NCI-H748 (cell line): Measurements from ENCODE around the gene CPEB1.
"Not testable (repeated sequence)": the region's sequence is repeated elsewhere in the genome, so short reads cannot be mapped to it uniquely, and the experiment has no call there.

Experiments
- DNase-seq: peaks from one replicate; lab custom pipeline; 2025; ENCODE audit not compliant: unreplicated experiment; lab: John Stamatoyannopoulos, UW

CPEB1 gene

DNA sequence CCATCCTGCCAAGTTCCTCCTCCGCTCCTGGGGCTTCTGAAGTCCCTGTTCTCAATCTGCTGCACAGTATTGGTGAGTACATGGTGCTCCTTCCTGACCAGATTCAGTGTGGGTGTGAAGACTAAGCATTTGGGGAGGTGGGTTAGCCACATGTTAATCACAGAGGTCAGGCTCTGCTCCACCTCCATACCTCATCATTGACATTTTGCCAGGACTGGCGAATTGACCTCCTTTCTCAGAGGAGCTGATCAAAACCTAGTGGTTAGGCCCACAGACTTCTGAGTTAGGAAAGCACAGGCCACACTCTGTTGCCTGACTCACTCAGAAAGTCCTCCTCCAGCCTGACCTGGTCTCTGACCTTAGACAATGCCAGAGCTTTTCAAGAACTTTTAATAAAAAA, 98.5 kb downstream of the CPEB1 start:
- no peak for DNase-seq

DNA sequence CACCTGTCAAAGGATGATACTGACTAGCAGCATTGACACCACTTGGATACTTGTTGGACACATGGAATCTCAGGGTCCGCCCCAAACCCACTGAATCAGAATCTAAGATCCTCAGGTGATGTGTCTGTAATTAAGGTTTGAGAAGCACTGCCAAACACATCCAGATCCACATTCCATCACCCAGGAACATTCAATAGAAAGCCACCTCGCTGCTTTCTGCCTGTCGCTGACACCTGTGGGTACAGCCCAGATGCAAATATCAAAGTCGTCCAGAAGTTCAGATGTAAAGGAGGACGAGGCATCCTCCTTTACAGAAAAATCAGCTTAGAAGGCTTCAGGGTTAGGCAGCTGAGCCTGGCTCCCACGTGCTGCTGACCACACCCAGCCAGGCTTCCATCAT, 101.7 kb downstream of the CPEB1 start:
- no peak for DNase-seq

DNA sequence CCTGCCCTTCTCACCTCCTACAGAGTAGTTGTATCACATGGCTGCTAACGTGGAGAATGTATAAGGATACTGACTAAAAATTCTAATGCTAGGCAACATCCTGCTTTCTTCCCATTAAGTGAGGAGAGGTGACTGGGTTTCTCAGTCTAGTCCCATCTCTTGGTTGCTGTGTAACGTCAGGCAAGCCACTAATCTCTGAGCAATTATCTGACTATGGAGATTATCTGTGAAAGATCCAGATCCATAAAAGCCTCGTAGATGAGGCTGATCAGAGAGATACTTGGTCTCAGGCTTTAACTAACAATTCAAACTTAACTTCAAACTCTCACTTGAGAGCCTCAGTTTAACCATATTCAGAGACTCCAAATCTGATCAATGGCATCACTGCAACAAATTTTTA, 102.2 kb downstream of the CPEB1 start:
- no peak for DNase-seq

DNA sequence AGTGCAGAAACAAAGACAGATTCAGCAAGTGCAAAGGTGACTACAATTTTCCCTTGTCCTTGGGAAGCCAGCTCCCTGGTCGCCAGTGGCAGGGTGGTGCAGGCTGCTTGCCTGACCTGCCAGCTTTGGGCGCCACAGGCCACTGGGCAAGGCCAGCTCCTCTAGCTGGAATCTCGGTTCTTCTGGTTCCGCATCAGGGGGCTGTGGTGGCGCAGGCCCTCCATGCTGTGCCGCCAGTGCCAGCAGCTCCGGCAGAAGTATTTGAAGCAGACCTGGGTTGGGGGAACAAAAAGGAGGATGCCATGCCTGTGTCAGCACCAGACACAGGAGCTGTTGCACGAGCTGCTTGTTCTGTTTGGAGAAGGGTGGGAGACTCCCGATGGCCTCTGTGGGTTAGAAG, 102.7 kb downstream of the CPEB1 start:
- no peak for DNase-seq

DNA sequence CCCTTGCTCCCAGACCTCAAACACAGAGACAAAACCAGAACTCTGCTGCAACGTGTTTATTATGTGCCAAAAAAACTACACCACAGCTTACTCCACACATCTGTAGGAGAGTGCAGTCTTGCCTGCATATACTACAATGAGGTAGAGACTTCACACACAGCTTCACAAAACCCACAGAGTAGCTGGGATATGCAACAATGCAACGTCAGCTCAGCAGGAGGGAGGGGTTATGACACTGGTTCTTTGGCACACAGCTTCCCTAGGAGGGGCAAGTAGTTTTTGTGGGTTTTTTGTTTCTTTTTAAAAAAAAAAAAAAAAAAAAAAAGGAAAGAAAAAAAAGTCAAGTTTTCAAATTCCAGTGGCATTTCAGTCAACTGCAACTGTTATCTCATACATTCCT, 104.0 kb downstream of the CPEB1 start:
- no peak for DNase-seq

DNA sequence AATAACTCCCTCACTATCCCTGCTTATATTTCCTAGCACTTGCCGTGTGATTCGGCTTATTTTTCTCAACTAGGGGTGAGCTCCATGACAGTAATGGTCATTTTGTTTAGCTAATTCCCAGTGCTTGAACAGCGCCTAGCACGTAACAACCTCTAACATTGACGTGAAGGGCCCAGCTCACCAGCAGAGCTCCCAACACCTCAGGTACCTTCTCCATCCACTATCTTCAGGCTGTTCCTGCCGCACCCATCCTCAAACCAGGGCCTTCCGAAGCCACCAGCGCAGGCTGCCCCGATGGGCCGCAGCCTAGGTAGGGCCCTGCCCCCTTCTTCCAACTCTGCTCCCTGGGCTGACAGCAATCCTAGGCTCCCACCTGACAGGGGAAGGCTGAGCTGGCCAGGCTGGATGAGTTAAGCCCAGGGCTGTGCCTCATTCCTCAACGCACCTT, 106.2 kb downstream of the CPEB1 start:
- DNase-seq: no peak

DNA sequence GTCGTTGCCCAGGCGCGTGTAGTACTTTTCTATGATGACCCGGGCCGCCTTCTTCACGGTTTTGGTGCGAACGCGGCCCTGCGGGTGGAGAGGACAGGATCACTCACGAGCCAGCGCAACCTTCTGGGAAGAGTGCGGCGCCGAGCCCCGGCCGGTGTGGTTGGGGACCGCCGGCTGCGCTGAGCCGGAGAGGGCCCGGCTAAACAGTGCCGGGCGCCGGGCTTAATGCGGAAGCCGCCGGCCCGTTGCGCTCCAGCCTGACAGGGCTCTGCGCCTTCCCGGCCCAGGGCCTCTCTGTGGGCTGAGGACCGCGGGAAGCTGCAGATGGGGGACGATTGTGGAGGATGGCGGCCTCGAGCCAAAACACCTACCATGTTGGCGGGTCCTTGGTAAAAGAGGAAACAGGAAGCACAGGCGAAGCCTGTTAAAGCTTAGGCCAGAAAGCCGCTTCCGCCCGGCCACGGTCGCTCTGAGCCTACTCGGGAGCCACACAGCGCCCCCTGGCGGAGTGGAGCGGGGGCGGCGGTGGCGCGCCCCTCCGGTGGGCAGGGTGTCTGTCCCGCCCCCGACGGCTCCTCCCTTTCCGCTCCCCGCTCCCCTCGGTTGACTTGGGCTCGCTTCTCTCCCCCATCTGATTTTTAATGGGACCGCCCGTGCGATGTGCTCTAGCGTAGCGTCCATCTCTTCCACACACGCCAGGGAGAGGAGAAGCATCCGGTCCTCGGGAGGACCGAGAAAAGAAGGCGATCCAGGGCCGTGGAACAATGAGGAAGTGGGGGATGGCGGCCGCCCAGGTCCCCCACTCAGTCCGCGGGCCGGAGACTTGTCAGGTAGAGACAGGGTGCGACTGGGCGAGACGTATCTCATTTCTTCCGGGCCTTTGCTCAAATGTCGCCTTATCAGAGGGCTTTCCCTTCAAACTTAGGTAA, 106.8 kb downstream of the CPEB1 start, which contains the start of gene RPS17:
Gene RPS17 (minus strand): TSS at position 403 of the 929 bp plus-strand sequence. CDS start 29 bp downstream, at position 374.
- no peak for DNase-seq

DNA sequence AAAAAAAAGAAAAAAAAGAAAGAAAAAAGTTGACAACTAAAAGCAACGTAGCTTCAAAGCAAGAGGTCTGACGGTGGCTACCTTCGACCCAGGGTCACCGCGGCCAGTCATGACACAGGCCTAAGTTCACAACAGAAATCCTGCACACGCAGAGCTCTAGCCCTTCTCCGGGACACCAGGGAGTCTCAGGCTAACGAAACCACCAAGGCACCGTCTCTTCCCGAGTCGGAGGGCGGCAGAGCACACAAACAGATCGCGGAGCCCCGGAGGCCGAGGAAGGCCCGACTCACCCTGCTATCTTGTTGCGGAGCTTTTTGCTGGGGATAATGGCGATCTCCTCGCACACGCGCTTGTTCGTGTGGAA, 107.5 kb downstream of the CPEB1 start:
- DNase-seq: no peak

DNA sequence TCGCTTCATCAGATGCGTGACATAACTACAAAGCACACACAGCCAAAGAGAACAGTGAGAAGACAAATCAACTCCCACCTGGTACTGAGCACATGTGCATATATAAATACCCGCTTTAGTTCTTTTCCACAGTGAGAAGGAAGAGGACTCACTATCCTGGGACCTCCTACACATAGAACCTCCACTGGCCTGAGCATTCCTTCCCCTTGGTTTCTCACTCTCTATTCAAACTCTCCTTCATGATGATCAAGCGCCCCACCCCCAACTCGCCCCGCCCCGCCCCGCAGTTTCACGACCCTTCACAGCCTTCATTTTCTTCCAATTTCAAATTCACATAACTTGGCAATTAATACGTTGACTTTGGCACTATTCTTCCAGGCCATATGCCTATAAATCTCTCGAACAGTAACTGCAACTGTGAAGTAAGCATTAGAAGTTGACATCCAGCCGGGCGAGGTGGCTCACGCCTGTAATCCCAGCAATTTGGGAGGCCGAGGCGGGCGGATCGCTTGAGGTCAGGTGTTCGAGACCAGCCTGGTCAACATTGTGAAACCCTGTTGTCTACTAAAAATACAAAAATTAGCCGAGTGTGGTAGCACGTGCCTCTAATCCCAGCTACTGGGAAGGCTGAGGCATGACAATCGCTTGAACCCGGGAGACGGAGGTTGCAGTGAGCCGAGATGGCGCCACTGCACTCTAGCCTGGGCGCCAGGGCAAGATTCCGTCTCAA, 108.0 kb downstream of the CPEB1 start:
- no peak for DNase-seq

DNA sequence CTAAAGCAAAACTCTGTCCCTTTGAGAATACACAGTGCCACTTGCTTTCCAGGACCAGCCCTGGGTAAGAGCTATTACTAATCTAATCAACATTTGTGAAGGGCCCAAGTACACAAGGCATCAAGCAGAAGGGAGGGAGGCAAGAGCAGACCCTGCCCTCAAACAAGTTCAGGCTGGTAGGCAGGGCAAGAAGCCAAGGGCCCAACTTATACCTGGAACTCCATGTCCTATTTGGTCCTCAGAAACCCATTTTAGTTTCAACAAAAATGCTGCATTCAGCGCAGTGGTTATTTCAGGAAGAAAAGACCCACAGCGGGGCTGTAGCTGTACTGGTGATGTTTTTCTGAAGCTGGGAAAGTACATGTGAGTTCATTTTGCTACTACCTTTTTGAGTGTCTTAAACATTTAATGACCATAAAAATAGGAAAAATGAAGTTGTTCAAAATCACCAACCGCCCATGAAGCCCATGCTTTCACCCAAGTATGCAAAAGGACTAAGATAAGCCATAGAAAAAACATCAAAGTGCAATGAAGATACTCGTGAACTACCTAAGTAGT, 109.7 kb downstream of the CPEB1 start:
- DNase-seq: no peak

DNA sequence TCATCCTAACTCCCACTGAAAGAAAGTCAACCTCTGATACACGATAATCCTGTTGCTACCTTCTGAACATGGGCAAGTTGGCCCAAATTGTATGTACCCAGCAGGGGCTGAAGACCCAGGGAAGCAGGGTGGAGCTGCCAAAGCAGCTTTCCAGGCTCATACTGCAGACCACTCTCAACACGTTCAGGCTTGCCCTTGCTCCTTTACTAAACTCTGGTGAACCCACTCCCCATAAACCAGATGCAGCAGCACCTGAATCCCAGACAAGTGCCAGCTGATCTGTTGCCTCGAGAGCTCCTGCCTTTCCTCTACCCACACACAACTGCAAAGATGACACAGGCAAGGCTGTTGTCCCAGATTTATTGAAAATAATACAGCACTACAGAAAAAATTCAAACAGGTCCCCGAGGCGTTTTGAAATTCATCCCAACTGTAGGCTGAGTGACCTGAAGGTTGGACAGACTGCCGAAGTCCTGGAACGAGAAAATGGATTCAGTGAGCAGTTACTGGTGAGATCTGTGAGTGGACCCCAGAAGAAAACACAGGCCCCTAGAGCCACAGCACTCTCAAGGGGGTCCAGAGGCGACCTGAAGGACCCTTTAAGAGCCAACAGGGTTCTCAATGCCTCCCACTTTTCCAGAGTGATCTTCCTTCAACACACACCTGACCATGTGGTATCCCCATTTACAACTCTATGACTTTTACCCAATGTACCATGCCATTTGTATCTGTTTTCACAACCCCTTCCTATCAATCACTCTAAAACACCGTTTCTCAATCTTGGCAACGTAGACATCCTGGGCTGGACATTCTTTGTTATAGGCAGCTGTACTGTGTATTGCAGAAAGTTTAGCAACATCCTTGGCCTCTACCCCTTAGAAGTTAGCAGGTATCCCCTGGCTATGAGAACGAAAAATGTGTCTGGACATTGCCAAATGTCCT, 110.5 kb downstream of the CPEB1 start:
- DNase-seq: no peak

DNA sequence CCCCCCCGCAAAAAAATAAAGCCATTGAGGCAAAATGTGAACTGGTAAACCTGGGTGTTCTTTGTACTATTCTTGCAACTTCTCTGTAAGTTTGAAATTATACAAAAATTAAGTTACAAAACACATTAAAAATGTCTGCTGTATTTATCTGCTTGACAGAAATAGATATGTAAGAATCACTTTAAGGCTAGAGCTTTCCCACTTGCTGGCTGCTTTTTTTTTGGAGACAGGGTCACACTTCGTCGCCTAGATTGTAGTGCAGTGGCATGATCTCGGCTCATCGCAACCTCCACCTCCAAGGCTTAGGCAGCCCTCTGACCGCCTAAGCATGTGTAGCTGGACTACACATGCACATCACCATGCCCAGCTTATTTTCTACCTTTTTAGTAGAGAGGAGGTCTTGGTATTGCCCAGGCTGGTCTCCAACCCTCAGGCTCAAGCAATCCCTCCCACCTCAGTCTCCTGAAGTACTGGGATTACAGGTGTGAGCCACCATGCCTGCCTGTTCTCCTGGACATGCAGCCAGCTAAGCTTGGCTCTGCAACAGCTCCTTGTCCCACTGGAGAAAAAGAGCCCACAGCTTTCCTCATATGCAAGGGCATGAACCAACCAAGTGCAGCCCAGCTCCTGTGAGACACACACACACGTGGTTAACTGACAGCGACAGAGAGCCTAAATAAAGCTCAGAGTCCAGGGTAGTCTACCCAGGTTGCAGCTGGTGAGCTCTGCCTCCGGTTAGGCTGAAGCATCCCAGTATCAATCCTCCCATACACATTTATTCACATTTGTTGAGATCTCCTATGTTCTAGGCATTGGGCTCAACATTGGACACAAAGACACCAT, 111.4 kb downstream of the CPEB1 start:
- no peak for DNase-seq

DNA sequence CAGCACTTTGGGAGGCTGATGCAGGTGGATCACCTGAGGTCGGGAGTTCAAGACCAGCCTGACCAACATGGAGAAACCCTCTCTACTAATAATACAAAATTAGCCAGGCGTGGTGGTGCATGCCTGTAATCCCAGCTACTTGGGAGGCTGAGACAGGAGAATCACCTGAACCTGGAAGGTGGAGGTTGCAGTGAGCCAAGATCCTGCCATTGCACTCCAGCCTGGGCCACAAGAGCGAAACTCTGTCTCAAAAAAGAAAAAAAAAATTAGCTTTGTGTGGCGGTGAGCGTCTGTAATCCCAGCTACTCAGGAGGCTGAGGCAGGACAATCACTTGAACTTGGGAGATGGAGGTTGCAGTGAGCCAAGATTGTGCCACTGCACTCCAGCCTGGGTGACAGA, 112.0 kb downstream of the CPEB1 start:
- DNase-seq: not testable (repeated sequence)

DNA sequence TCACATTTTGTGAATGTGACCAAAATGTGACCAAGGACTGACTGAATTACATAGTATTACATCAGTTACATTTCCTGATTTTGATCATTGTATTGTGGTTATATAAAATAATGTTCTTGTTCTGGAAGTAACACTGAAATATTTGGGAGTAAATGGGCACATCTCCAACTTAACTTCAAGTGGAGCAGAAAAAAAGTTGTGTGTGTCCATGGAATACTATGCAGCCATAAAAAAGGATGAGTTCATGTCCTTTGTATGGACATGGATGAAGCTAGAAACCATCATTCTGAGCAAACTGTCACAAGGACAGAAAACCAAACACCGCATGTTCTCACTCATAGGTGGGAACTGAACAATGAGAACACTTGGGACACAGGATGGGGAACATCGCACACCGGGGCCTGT, 112.7 kb downstream of the CPEB1 start:
- not testable (repeated sequence) for DNase-seq

DNA sequence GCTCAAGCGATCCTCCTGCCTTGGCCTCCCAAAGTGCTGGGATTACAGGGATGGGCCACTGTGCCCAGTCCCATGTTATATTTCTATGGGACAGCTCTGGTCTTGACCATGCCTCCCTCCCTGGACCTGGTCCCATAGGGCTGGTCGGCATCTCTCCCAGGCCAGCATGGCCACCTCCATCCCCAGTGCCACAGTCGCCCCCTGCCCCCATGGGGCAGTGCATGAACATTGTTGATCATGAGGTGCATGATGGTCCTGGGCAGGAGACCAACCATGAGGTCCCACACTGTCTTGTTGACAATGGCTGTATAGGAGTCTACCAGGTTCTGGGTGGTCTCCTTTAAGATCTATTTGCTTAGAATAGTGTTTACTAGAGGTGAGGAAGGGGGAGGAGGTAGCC, 113.4 kb downstream of the CPEB1 start:
- no peak for DNase-seq

DNA sequence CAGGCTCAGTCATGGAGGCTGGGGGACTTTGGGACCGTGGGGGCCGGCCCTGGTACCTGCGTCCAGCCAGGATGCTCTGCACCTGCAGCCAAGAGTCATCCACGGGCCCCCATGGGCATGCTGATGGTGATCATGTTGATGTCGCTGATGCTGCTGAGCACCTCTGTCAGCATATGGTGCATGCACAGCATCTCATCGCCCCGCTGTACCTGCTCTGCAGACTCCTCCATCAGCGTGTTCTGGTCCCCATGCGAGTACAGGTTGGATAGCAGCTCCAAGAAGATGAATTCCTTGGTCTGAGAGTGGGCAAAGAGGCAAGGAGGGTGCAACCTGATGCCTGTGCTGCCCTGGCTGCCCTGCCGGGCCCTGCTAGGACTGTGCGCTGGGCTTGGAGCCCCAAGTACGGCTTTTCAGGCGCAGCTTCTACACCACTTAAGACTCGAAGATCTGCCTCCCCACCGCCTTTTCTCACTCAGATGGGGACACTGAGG, 114.1 kb downstream of the CPEB1 start:
- no peak for DNase-seq

DNA sequence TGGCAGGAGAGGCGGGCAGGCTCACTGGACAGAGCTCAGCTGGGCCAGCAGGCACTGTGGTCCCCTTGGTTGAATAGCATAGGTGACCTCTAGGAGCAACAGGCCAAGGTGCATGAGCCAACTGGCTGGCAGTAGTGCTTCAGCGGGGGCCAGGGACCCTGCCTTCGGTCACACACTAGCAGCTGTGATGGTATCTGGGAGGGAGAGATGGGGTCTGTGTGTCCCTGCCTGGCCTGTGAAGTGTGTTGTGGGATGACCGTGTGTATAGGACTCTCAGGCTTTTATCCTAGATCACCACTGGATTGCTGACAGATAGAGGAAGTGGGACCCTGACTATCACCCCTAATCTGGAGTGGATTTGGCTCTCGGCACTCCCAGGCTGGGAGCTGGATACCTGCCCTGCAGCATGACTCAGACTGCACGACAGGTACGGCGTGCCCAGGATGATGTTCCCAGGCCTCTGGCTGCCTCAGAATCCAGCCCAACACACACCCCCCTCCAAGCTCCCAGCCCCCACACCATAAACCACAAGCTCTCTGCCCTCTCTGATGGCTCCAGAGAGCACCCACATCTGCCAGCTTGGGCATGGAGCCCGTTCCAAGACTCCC, 114.7 kb downstream of the CPEB1 start:
- DNase-seq: no peak

DNA sequence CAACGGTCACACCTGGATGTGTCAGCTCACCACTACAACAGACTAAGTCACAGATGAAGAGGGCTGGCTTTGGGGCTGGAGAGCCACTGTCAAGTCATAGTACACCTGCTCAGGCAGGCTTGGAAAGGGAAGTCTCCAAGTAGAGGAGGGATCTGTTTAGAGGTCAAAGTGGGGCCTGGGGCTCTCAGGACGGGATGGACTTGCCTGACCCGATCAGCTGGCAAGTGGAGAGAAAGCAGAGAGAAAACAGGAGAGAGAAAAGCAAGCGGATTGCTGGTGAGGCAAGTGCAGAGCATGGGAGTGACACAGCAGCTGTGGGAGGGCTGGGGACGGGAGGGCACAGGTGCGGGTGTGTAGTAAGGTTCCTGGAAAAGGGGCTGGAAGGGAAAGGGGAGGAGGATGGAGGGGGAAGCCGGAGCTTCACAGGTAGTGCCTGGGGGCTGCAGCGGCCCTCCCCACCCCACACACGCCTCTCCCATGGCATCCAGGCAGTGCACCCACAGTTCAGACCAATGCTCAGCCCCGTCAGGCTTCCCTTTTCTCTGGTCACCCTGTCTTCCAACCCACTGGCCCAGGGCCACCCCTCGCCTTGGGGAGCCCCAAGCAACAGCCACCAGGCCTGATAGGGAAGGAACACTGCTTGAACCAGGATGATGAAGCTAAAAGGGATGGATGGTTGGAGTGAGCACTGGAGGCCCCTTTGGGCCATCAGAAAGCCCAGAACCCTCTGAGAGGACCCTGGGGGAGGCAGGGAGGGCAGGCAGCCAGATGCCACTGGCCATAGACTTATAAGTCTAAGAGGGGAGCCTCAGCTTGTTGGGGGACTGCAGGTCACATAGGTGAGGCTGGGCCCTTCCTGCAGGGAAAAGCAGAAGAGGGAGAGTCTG, 115.4 kb downstream of the CPEB1 start:
- DNase-seq: no peak
